HepG2 (cell line): ENCODE data around the gene PTPRM. TPM values are rescaled to one million over a fixed set of nuclear protein-coding genes. Genes with fewer than 3 reads are reported as not detected.

Experiments
- ATAC-seq: fragments of 200-7000 bp; cut with Tn5 transposase; 3 replicates; pipeline ENCODE4 v1.9.1; 2020; ENCODE audit warnings: mild to moderate bottlenecking, moderate library complexity
- BruUV-seq: library from RNA; stranded (reverse); fragments of 400-500 nt; replicated peaks from 2 replicates; lab custom pipeline; 2021; lab: Mats Ljungman, UMichigan
- CTCF ChIA-PET: fragments of 300-600 bp; formaldehyde crosslinking; extraction: SDS; loops from one replicate; lab custom pipeline; 2021; ENCODE audit warnings: low total read pairs, inconsistent platforms, low intra/inter-chr PET ratio; lab: Yijun Ruan, JAX
- POLR2A ChIA-PET: fragments of 350-600 bp; sonication (Branson Sonifier 250); formaldehyde crosslinking; loops from one replicate; lab custom pipeline; 2020; ENCODE audit warnings: antibody characterized with exemption, inconsistent platforms; lab: Yijun Ruan, JAX
- DNase-seq: peaks from one replicate; pipeline ENCODE4 v3.0.0-alpha.2; 2015; ENCODE audit warnings: low spot score
- FAIRE-seq: peaks from 3 replicates; lab custom pipeline; 2011; peaks lifted over from hg19 to GRCh38; lab: Jason Lieb, UNC
- H2AFZ ChIP-seq: one replicate; pipeline ENCODE4 v1.6.1; 2011; ENCODE audit warnings: low read length, inconsistent platforms
- H3K27ac ChIP-seq: fragments of 300-600 bp; 3 replicates; pipeline ENCODE4 v1.8.0; 2011; ENCODE audit warnings: mixed run types, mild to moderate bottlenecking, mixed read lengths, low read length, inconsistent platforms; ENCODE audit not compliant: insufficient read depth; ENCODE audit errors: extremely low read length
- H3K27me3 ChIP-seq, 2 experiments: fragments of 200-600 bp in 1 of 2; 2 replicates in 1 of 2; 3 replicates in 1 of 2; pipeline versions ENCODE4 v1.6.0 to v1.8.0; 2011; ENCODE audit warnings: low read length in 2 of 2, mild to moderate bottlenecking in 2 of 2, moderate library complexity in 2 of 2, inconsistent platforms in 1 of 2; ENCODE audit not compliant: insufficient read depth in 2 of 2, control insufficient read depth in 1 of 2
- H3K36me3 ChIP-seq, 2 experiments: fragments of 200-600 bp in 1 of 2; replicated peaks in 1 of 2; 2 replicates in 1 of 2; 3 replicates in 1 of 2; pipeline versions ENCODE4 v1.5.1 to v1.8.0; 2011; ENCODE audit warnings: low read length in 2 of 2, inconsistent platforms in 1 of 2; ENCODE audit not compliant: insufficient read depth in 2 of 2, control insufficient read depth in 1 of 2
- H3K4me1 ChIP-seq: 2 replicates; pipeline ENCODE4 v1.5.1; 2012; ENCODE audit warnings: low read length, inconsistent platforms; ENCODE audit not compliant: insufficient read depth
- H3K4me2 ChIP-seq: 2 replicates; pipeline ENCODE4 v1.6.0; 2011; ENCODE audit warnings: low read depth, low read length, inconsistent platforms
- H3K4me3 ChIP-seq, 3 experiments: fragments of 200-600 bp in 1 of 3; sonication (generic), shearing (Covaris generic) in 1 of 3; replicated peaks in 1 of 3; 2 replicates each; pipeline ENCODE4 v1.5.1; 2011 to 2016; ENCODE audit warnings: low read length in 3 of 3, inconsistent platforms in 2 of 3, low read depth in 2 of 3, mild to moderate bottlenecking in 2 of 3, control low read depth in 1 of 3, mixed read lengths in 1 of 3; ENCODE audit not compliant: insufficient read depth in 1 of 3
- H3K79me2 ChIP-seq: one replicate; pipeline ENCODE4 v1.6.1; 2011; ENCODE audit warnings: low read length, inconsistent platforms; ENCODE audit not compliant: insufficient read depth
- H3K9ac ChIP-seq: 2 replicates; pipeline ENCODE4 v1.6.0; 2011; ENCODE audit warnings: mild to moderate bottlenecking, low read depth, low read length, inconsistent platforms; ENCODE audit not compliant: insufficient read depth
- H3K9me3 ChIP-seq: 2 replicates; pipeline ENCODE4 v1.5.1; 2012; ENCODE audit warnings: mild to moderate bottlenecking, low read length
- H4K20me1 ChIP-seq: 2 replicates; pipeline ENCODE4 v1.6.0; 2011; ENCODE audit warnings: inconsistent platforms, mild to moderate bottlenecking, low read length, moderate library complexity; ENCODE audit not compliant: insufficient read depth
- ATF3 ChIP-seq: sonication (generic); formaldehyde crosslinking; IDR thresholded peaks from 2 replicates; pipeline ENCODE4 v1.4.0; 2020; ENCODE audit warnings: missing genetic modification reagents
- ETV6 ChIP-seq: sonication (generic); formaldehyde crosslinking; conservative IDR thresholded peaks from 2 replicates; pipeline ENCODE4 v1.4.0; 2020; ENCODE audit warnings: missing genetic modification reagents
- GFI1 ChIP-seq: sonication (generic); formaldehyde crosslinking; IDR thresholded peaks from 2 replicates; pipeline ENCODE4 v1.5.0; 2020; ENCODE audit warnings: missing genetic modification reagents, mild to moderate bottlenecking, borderline replicate concordance
- HNF1B ChIP-seq: sonication (generic); formaldehyde crosslinking; IDR thresholded peaks from 2 replicates; pipeline ENCODE4 v1.5.1; 2020; ENCODE audit warnings: mild to moderate bottlenecking, moderate library complexity, missing genetic modification reagents
- MXD1 ChIP-seq: sonication (generic); formaldehyde crosslinking; IDR thresholded peaks from 2 replicates; pipeline ENCODE4 v1.4.0; 2020; ENCODE audit warnings: mild to moderate bottlenecking, missing genetic modification reagents
- NR2C2 ChIP-seq: sonication (generic); formaldehyde crosslinking; IDR thresholded peaks from 2 replicates; pipeline ENCODE4 v1.4.0; 2020; ENCODE audit warnings: missing genetic modification reagents, mild to moderate bottlenecking, moderate library complexity, borderline replicate concordance
- PTBP1 ChIP-seq: fragments of 200-400 bp; formaldehyde crosslinking; IDR thresholded peaks from 2 replicates; pipeline ENCODE4 v1.6.1; 2018; ENCODE audit warnings: low read length, low read depth; ENCODE audit not compliant: poor library complexity, severe bottlenecking
- SOX6 ChIP-seq, 2 experiments: fragments of 450-650 bp in 1 of 2; sonication (generic) in 1 of 2; formaldehyde crosslinking in 1 of 2; IDR thresholded peaks; 2 replicates each; pipeline versions ENCODE4 v1.4.0 to v1.6.1; 2017 to 2020; ENCODE audit warnings: antibody characterized with exemption in 1 of 2, mild to moderate bottlenecking in 1 of 2, missing genetic modification reagents in 1 of 2
- ZNF224 ChIP-seq: sonication (generic); formaldehyde crosslinking; IDR thresholded peaks from 2 replicates; pipeline ENCODE4 v1.5.0; 2020; ENCODE audit warnings: mild to moderate bottlenecking, missing genetic modification reagents
- ZNF263 ChIP-seq: sonication (generic); formaldehyde crosslinking; IDR thresholded peaks from 2 replicates; pipeline ENCODE4 v1.4.0; 2020; ENCODE audit warnings: missing genetic modification reagents
- ZNF580 ChIP-seq: IDR thresholded peaks from 2 replicates; pipeline ENCODE4 v1.6.1; 2016; ENCODE audit warnings: low read depth, borderline replicate concordance
- ZNF678 ChIP-seq: sonication (generic); formaldehyde crosslinking; IDR thresholded peaks from 2 replicates; pipeline ENCODE4 v1.4.0; 2020; ENCODE audit warnings: mild to moderate bottlenecking, missing genetic modification reagents
- ZNF740 ChIP-seq: sonication (generic); formaldehyde crosslinking; IDR thresholded peaks from 2 replicates; pipeline ENCODE4 v1.4.0; 2020; ENCODE audit warnings: missing genetic modification reagents
- WGBS: methylation state at CpG from one replicate; pipeline ENCODE4 v1.1.6; 2017; ENCODE audit warnings: low lambda C conversion rate; 5-methylcytosine and 5-hydroxymethylcytosine counted together
- in situ Hi-C: cut with HindIII; loops from 2 replicates; pipeline ENCODE4 v1.10.0; 2017; ENCODE audit warnings: low pct_unique_long_range_greater_than_20kb; ENCODE audit not compliant: extremely low pct_ligation_motif_present
- intact Hi-C: fragments of 100-400 bp; cut with micrococcal nuclease; formaldehyde crosslinking; loops from one replicate; pipeline ENCODE4 v1.10.0; 2022; ENCODE audit not compliant: unreplicated experiment
- polyA plus RNA-seq, 8 experiments: library from polyadenylated mRNA; depleted of rRNA in 3 of 8; stranded (reverse) in 7 of 8; unstranded in 1 of 8; fragments of >200 nt; fragmentation: Illumina TruSeq in 4 of 8; extraction: Trizol in 4 of 8; gene quantifications; 2 replicates each; pipeline versions ENCODE4 v1.2.1 to v1.2.3, GENCODE V29; 2011 to 2016; ENCODE audit warnings: low read depth in 4 of 8, missing spikeins in 1 of 8, mixed read lengths in 1 of 8; ENCODE audit not compliant: insufficient read depth in 1 of 8
- total RNA-seq, 5 experiments: library from RNA; depleted of rRNA; stranded (reverse); fragments of >200 nt; fragmentation: Illumina TruSeq; extraction: Trizol; gene quantifications; 2 replicates each; pipeline ENCODE4 v1.2.3, GENCODE V29; 2016; ENCODE audit warnings: low read depth in 1 of 5

PTPRM gene
- total and polyA plus RNA-seq, 2 of the 13 experiments (the other 11 are each of a cell fraction or from before 2014, with no cell fraction given) = 12.6 to 108 TPM

GRCh38 chr18:7902399-7902839 lies 335.3 kb downstream of the PTPRM start:
- ChIA-PET CTCF (no interaction called here), POLR2A (no interaction called here)
- Histone ChIP-seq H3K4me2 (no peak overlapping the region), H3K4me3 (no peak overlapping the region), H3K27me3 (no peaks in the 10 kb centered on the region), H3K9me3 (no peaks in the 10 kb centered on the region), H2AFZ (no peak overlapping the region), H3K79me2 (no peaks in the 10 kb centered on the region), H4K20me1 (no peaks in the 10 kb centered on the region; the same call in 1 of the 2 replicates), H3K36me3 (peaks cover 3 to 5% of the 10 kb centered on the region in 2 experiments; a peak in 1 of 5 replicates), H3K27ac (no peak overlapping the region), H3K4me1 (no peaks in the 10 kb centered on the region), H3K9ac (no peak overlapping the region)
- FAIRE-seq = no peak
- intact Hi-C loops = loop anchor here (5.0 kb wide), 1 partner anchor 50 kb away; no protein-coding TSS in a partner anchor
- in situ Hi-C loops = no loop called here
- 97% methylated on average over 5 of the region's 5 CpGs for WGBS
- no TSS peak for BruUV-seq
- TF ChIP-seq ZNF678 (no peak), HNF1B (CRISPR knock-in tag) (no peak), ZNF580 (CRISPR knock-in tag) (no peak), ATF3 (no peak), ZNF263 (CRISPR knock-in tag) (no peak), GFI1 (no peak)
- no peak for DNase-seq
- ATAC-seq = no peak

GRCh38 chr18:7904529-7904928 lies 337.4 kb downstream of the PTPRM start:
- FAIRE-seq (no peak), ATAC-seq (no peak), DNase-seq (no peak)
- H3K27ac ChIP-seq = no peak overlapping the region
- intact Hi-C loops (loop anchor here (5.0 kb wide), 1 partner anchor 52 kb away; no protein-coding TSS in a partner anchor), in situ Hi-C loops (no loop called here)
- peaks cover 0 to 6% of the 10 kb centered on the region in 2 experiments; a peak in 2 of 5 replicates for H3K36me3 ChIP-seq
- no peak overlapping the region for H3K4me3 ChIP-seq
- H3K4me1 ChIP-seq = no peaks in the 10 kb centered on the region
- no peaks in the 10 kb centered on the region; the same call in 1 of the 2 replicates for H4K20me1 ChIP-seq
- CTCF ChIA-PET = no interaction called here
- no peak for TF ChIP-seq SOX6 (IDR thresholded peaks at IDR 0.05)
- no peak for TF ChIP-seq SOX6 (CRISPR knock-in tag; IDR thresholded peaks at IDR 0.05)
- no peak for TF ChIP-seq ETV6 (CRISPR knock-in tag)
- no peak for TF ChIP-seq MXD1
- no peak for TF ChIP-seq NR2C2 (CRISPR knock-in tag)
- no peak for TF ChIP-seq ZNF224 (CRISPR knock-in tag)
- TF ChIP-seq PTBP1 = no peak
- TF ChIP-seq ZNF740 (CRISPR knock-in tag) = no peak
- H3K79me2 ChIP-seq = no peaks in the 10 kb centered on the region
- no TSS peak for BruUV-seq
- POLR2A ChIA-PET = no interaction called here
- no peak overlapping the region for H3K9ac ChIP-seq
- 100% methylated on average over 2 of the region's 2 CpGs for WGBS
- no peak overlapping the region for H2AFZ ChIP-seq
- no peak overlapping the region for H3K4me2 ChIP-seq
- no peaks in the 10 kb centered on the region for H3K27me3 ChIP-seq
- no peaks in the 10 kb centered on the region for H3K9me3 ChIP-seq
